Uterus (tissue), 2 donors: ENCODE results near the gene ESPNL.

Experiments used
- CTCF ChIP-seq, 4 experiments: fragments of 200-600 bp in 2 of 4; fragments of 450-650 bp in 2 of 4; sonication (generic) in 2 of 4; IDR thresholded peaks; one replicate each; pipeline ENCODE4 v1.5.1; 2016 to 2019; ENCODE audit warnings: antibody characterized with exemption in 4 of 4, mild to moderate bottlenecking in 2 of 4, moderate library complexity in 1 of 4
- POLR2A ChIP-seq, 2 donors: fragments of 450-650 bp; IDR thresholded peaks; one replicate each; pipeline ENCODE4 v1.6.1; 2016; ENCODE audit warnings: antibody characterized with exemption in 2 of 2, mild to moderate bottlenecking in 1 of 2, moderate library complexity in 1 of 2

DNA sequence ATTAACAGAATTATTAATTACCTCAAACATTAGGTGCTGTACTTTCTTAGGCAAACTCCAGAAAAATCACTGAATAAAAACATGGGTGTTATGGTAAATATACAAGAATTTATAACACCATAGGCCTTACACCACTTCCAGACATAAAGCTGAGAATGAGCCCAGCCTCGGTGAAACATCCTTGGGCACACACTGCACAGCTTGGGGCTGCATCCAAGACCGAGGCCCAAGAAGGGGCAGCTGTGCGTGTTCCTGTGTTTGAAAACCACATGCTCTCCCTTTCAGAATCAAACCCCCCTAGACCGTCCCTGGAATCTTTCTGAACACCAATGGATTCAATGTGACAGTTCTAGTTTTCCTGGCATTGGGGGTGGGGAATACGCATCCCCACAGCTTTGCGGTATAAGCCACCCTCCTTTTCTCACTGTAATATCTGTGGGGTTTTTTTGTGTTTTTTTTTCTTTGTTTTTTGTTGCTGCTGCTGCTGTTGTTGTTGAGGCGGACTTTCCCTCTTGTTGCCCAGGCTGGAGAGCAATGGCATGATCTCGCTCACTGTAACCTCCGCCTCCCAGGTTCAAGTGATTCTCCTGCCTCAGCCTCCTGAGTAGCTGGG lies 71.5 kb downstream of the ESPNL start:
- TF ChIP-seq CTCF (IDR thresholded peaks at IDR 0.05) (no peak), POLR2A (IDR thresholded peaks at IDR 0.05) (no peak)
